Lower leg skin (tissue), 4 donors: Measurements from ENCODE around the gene SPAG17. TPM values are rescaled to one million over a fixed set of nuclear protein-coding genes. Genes with fewer than 3 reads are reported as not detected.

Experiments
- DNase-seq, 2 donors: peaks; one replicate each; pipeline ENCODE4 v3.0.0-alpha.2; 2019; ENCODE audit warnings: low spot score in 2 of 2
- H3K4me3 ChIP-seq: fragments of 200-600 bp; sonication (generic); 2 replicates; pipeline ENCODE4 v1.5.1; 2017; ENCODE audit warnings: mild to moderate bottlenecking, low read depth; ENCODE audit not compliant: poor library complexity, severe bottlenecking
- POLR2A ChIP-seq, 2 donors: fragments of 450-650 bp; IDR thresholded peaks; one replicate each; pipeline ENCODE4 v1.6.1; 2016 to 2017; ENCODE audit warnings: antibody characterized with exemption in 2 of 2, mild to moderate bottlenecking in 1 of 2, moderate library complexity in 1 of 2
- WGBS, 2 donors: methylation state at CpG; one replicate each; pipeline ENCODE4 v1.1.5; 2018; 5-methylcytosine and 5-hydroxymethylcytosine counted together
- intact Hi-C: fragments of 100-400 bp; cut with DNase I; formaldehyde crosslinking; loops from one replicate; pipeline ENCODE4 v1.15.0; 2023; ENCODE audit warnings: low total_unique reads
- total RNA-seq, 4 donors: library from RNA; depleted of rRNA; stranded (reverse); fragments of >200 nt; gene quantifications; one replicate each; pipeline ENCODE4 v1.1.0, GENCODE V29; 2016
- TF ChIP-seq, protein P1 (sequence below), 3 donors: fragments of 450-650 bp; IDR thresholded peaks; one replicate each; pipeline ENCODE4 v1.5.1; 2016; ENCODE audit warnings: antibody characterized with exemption in 3 of 3, mild to moderate bottlenecking in 3 of 3, moderate library complexity in 2 of 3

Gene SPAG17
- total RNA-seq, 4 donors from 2014 or later, result 3.3 to 7.9 TPM; not detected in 2

GRCh38 chr1:118021668-118022067 lies 163.4 kb downstream of the SPAG17 start:
- intact Hi-C loops, result no loop called here
- no peak for DNase-seq
- WGBS, 2 donors, result 33 to 45% methylated on average over 1 of the region's 1 CpG
- TF ChIP-seq, protein P1, sequence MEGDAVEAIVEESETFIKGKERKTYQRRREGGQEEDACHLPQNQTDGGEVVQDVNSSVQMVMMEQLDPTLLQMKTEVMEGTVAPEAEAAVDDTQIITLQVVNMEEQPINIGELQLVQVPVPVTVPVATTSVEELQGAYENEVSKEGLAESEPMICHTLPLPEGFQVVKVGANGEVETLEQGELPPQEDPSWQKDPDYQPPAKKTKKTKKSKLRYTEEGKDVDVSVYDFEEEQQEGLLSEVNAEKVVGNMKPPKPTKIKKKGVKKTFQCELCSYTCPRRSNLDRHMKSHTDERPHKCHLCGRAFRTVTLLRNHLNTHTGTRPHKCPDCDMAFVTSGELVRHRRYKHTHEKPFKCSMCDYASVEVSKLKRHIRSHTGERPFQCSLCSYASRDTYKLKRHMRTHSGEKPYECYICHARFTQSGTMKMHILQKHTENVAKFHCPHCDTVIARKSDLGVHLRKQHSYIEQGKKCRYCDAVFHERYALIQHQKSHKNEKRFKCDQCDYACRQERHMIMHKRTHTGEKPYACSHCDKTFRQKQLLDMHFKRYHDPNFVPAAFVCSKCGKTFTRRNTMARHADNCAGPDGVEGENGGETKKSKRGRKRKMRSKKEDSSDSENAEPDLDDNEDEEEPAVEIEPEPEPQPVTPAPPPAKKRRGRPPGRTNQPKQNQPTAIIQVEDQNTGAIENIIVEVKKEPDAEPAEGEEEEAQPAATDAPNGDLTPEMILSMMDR (IDR thresholded peaks at IDR 0.05), result no peak
- no peak for TF ChIP-seq POLR2A (IDR thresholded peaks at IDR 0.05)
- H3K4me3 ChIP-seq, result no peak overlapping the region

DNA sequence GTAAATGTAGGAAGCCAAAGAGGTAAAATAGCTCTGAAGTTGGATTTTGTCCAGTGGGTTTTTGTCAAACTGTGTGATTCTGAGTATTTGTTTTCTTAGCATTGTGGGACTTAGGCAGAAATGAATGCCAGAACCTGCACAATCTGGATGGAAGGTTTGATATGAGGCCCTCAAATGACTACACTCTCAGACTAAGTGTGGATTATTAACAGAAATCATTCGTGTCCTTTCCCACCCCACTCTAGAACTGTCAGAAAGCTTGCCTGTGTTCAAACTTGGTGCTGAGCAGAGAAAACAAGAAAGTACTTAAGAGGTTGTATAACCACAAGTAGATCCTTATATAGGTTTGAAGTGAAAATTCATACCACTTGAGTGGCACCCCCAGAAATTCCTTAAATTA lies 167.0 kb downstream of the SPAG17 start:
- intact Hi-C loops, result no loop called here
- WGBS, 2 donors, result 80 to 85% methylated on average over 1 of the region's 1 CpG
- H3K4me3 ChIP-seq, result no peak overlapping the region
- TF ChIP-seq, protein P1 (IDR thresholded peaks at IDR 0.05), result no peak
- TF ChIP-seq POLR2A (IDR thresholded peaks at IDR 0.05), result no peak
- DNase-seq, result no peak

DNA sequence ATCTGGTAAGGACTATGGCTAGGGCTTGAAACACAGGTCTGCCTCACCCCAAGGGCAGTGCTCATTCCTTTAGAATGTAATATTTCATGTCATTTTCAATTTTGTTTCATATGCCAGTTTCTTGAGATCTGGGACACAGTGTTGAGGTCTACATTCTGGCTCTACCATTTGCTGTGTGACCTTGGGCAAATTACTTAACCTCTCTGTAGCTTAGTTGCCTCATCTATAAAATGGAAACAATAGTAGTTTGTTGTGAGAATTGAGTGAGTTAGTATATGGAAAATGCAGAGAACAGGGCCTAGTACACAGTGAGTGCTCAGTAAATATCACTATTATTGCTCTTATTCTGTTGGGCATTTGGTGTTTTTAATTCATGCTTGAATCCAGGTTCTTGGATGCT lies 171.1 kb downstream of the SPAG17 start:
- intact Hi-C loops, result no loop called here
- no peak overlapping the region for H3K4me3 ChIP-seq
- no peak for TF ChIP-seq POLR2A (IDR thresholded peaks at IDR 0.05)
- TF ChIP-seq, protein P1 (IDR thresholded peaks at IDR 0.05), result no peak
- DNase-seq, result no peak

DNA sequence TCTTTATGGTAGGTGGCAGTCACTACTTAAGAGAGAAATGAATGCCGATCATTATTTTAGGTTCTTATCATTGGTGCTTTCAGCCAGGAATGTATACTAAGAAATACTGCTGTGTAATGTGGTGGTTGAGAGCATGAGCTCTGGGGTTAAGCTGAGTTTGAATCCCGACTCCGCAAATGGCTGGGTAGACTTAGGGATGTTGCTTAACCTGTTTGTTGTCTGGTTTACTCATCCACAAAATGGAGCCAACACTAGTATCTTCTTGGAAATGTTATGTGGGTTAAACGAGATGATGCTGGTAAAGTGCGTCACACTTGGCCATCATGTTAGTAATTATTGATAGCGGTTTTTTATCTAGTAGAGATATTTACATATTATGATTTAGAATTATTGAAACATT lies 171.7 kb downstream of the SPAG17 start:
- 88 to 91% methylated on average over 6 of the region's 6 CpGs for WGBS, 2 donors
- intact Hi-C loops, result no loop called here
- H3K4me3 ChIP-seq, result no peak overlapping the region
- no peak for DNase-seq
- no peak for TF ChIP-seq POLR2A (IDR thresholded peaks at IDR 0.05)
- TF ChIP-seq, protein P1 (IDR thresholded peaks at IDR 0.05), result no peak

- H3K4me3 ChIP-seq, result no peak overlapping the region
- intact Hi-C loops, result no loop called here
- TF ChIP-seq, protein P1 (IDR thresholded peaks at IDR 0.05), result no peak
- TF ChIP-seq POLR2A (IDR thresholded peaks at IDR 0.05), result no peak
- 82% methylated on average over 6 of the region's 6 CpGs for WGBS, 2 donors
- no peak for DNase-seq
Observed at GRCh38 chr1:118012515-118013124, 172.4 kb downstream of the SPAG17 start.

DNA sequence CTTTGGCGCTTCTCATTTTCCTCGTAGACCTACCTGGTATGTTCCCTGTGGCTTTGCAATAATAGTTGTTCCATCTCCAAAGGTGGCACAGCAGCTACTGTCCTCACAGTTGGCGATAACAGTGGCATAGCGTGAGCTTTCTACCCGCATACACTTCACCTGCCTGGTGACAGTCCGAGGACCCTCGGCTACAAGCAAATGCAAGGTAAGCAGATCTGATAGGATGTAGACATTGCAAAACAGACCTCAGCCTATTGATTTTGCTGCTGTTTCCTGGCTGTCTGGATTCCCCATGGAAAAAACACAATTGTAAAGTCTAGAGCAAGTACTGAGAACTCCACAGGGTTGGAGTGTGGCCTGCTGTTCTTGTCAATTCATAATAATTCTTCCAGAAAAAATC lies 177.0 kb downstream of the SPAG17 start:
- 92 to 96% methylated on average over 7 of the region's 7 CpGs for WGBS, 2 donors
- H3K4me3 ChIP-seq, result no peak overlapping the region
- no peak for DNase-seq
- no peak for TF ChIP-seq POLR2A (IDR thresholded peaks at IDR 0.05)
- TF ChIP-seq, protein P1 (IDR thresholded peaks at IDR 0.05), result no peak
- intact Hi-C loops, result no loop called here
